Psoas muscle (tissue), 8 donors: ENCODE results near the gene CD4. TPM values are rescaled to one million over a fixed set of nuclear protein-coding genes. Genes with fewer than 3 reads are reported as not detected.

Experiments used
- ATAC-seq, 4 donors: fragments of 200-7000 bp; cut with Tn5 transposase; one replicate each; pipeline ENCODE4 v1.9.1; 2020; ENCODE audit warnings: moderate library complexity in 3 of 4, mild to moderate bottlenecking in 2 of 4
- DNase-seq, 2 donors: peaks; one replicate each; pipeline ENCODE4 v3.0.0-alpha.2; 2020
- H3K27ac ChIP-seq: fragments of 200-600 bp; one replicate; pipeline ENCODE4 v1.8.0; 2022
- H3K27me3 ChIP-seq, 3 donors: fragments of 200-600 bp in 1 of 3; one replicate each; pipeline versions ENCODE4 v1.6.1 to v1.8.0; 2013 to 2022; ENCODE audit warnings: low read length in 2 of 3, mild to moderate bottlenecking in 2 of 3, moderate library complexity in 1 of 3; ENCODE audit not compliant: insufficient read depth in 3 of 3
- H3K36me3 ChIP-seq, 2 donors: fragments of 200-600 bp in 1 of 2; one replicate each; pipeline versions ENCODE4 v1.6.1 to v1.8.0; 2013 to 2022; ENCODE audit warnings: low read depth in 1 of 2, mild to moderate bottlenecking in 1 of 2, moderate library complexity in 1 of 2; ENCODE audit not compliant: insufficient read depth in 1 of 2
- H3K4me1 ChIP-seq: fragments of 200-600 bp; one replicate; pipeline ENCODE4 v1.8.0; 2022
- H3K4me3 ChIP-seq: fragments of 200-600 bp; one replicate; pipeline ENCODE4 v1.8.0; 2022; ENCODE audit warnings: mild to moderate bottlenecking
- H3K9me3 ChIP-seq: fragments of 200-600 bp; one replicate; pipeline ENCODE4 v1.8.0; 2022
- WGBS, 3 donors: extraction: QIAGEN DNeasy Blood & Tissue Kit; methylation state at CpG; one replicate each; pipeline versions ENCODE4 v1.1.6 to v1.1.7; 2013; 5-methylcytosine and 5-hydroxymethylcytosine counted together
- intact Hi-C, 2 donors: fragments of 100-400 bp; cut with DNase I; formaldehyde crosslinking; loops; one replicate each; pipeline versions ENCODE4 v1.11.0 to v1.14.2; 2022
- polyA plus RNA-seq, 3 donors: library from polyadenylated mRNA; stranded (reverse); fragments of 200-250 nt; gene quantifications; one replicate each; pipeline ENCODE4 v1.2.3, GENCODE V29; 2013
- total RNA-seq, 4 donors: library from RNA; stranded (reverse); fragmentation: NEBNext Ultra II Directional in 2 of 4; extraction: Animal tissue kit (Norgen Biotek cat#: 25700) in 2 of 4; gene quantifications; one replicate each; pipeline versions ENCODE4 v1.2.1 to v1.2.4, GENCODE V29; 2021 to 2023
- TF ChIP-seq, protein P1 (sequence below): fragments of 200-600 bp; IDR thresholded peaks from one replicate; pipeline ENCODE4 v1.8.0; 2022; ENCODE audit warnings: antibody characterized with exemption
- donor health status: healthy with polysubstance abuse.
- donor health status: DM: no; HTN: no; CAD: no; lungs with moderate emphysema.
- donor health status: Bipolar disorder and iron deficiency.
- donor health status: healthy.
- donor health status: DM: yes; HTN: yes; CAD: no.
- donor health status: DM: no; HTN: no; CAD: no.
- donor health status: DM: no; HTN: no; CAD: no.
- donor health status: DM: yes; HTN: yes; CAD: no.

CD4 gene
- total and polyA plus RNA-seq, 7 donors, result 0.47 to 4.9 (median 2.3) TPM

DNA sequence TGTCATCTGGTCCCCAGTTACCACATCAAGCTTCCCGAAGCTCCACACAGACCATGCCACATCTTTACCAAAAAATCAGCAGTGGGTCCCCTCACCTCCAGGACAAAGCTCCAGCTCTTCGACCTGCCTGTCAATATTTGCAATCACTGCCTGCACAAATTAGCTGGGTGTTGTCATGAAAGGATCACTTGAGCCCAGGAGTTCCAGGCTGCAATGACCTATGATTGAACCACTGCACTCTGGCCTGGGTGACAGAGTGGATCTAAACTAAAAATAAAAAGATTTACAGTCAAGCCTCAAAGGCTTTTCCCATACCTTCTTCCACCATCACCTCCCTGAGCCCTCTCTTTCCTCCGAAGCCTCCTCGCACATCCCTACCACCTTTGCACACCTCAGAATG is 7.2 kb downstream of the CD4 start:
- Histone ChIP-seq H3K27me3 (peaks cover 0 to 10% (median 2%) of the 10 kb centered on the region in 3 donors), H3K27ac (no peak overlapping the region), H3K36me3 (no peaks in the 10 kb centered on the region), H3K4me3 (no peak overlapping the region), H3K4me1 (no peaks in the 10 kb centered on the region), H3K9me3 (no peaks in the 10 kb centered on the region)
- ATAC-seq, result no peak
- TF ChIP-seq, protein P1, sequence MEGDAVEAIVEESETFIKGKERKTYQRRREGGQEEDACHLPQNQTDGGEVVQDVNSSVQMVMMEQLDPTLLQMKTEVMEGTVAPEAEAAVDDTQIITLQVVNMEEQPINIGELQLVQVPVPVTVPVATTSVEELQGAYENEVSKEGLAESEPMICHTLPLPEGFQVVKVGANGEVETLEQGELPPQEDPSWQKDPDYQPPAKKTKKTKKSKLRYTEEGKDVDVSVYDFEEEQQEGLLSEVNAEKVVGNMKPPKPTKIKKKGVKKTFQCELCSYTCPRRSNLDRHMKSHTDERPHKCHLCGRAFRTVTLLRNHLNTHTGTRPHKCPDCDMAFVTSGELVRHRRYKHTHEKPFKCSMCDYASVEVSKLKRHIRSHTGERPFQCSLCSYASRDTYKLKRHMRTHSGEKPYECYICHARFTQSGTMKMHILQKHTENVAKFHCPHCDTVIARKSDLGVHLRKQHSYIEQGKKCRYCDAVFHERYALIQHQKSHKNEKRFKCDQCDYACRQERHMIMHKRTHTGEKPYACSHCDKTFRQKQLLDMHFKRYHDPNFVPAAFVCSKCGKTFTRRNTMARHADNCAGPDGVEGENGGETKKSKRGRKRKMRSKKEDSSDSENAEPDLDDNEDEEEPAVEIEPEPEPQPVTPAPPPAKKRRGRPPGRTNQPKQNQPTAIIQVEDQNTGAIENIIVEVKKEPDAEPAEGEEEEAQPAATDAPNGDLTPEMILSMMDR, result no peak
- intact Hi-C loops, result no loop called here
- DNase-seq, result no peak
- WGBS, 3 donors, result 92% methylated on average over 4 of the region's 4 CpGs

- Histone ChIP-seq H3K36me3 (no peaks in the 10 kb centered on the region), H3K4me1 (no peaks in the 10 kb centered on the region), H3K9me3 (no peaks in the 10 kb centered on the region), H3K27ac (no peak overlapping the region), H3K27me3 (peaks cover 0 to 6% (median 2%) of the 10 kb centered on the region in 3 donors), H3K4me3 (no peak overlapping the region)
- WGBS, 3 donors, result 86 to 87% (median 87%) methylated on average over 5 of the region's 5 CpGs
- intact Hi-C loops, result no loop called here
- ATAC-seq, result no peak
- TF ChIP-seq, protein P1, result no peak
- DNase-seq, result no peak
Measured at GRCh38 chr12:6799147-6799546, 9.8 kb downstream of the CD4 start.

DNA sequence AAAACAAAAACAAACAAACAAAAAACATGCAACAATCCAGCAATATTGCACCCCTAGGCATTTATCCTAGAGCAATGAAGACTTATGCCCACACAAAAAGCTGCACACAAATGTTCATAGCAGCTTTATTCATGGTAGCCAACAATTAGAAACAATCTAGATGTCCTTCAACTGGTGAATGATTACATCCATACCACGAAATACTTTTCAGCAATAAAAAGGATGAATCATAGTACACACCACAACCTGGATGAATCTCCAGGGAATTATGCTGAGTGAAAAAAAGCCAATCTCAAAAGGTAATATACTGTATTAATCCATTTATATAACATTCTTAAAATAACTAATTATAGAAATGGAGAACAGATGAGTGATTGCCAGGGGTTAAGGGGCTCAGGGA is 17.8 kb downstream of the CD4 start:
- H3K4me1 ChIP-seq, result no peaks in the 10 kb centered on the region
- DNase-seq (no peak), ATAC-seq (no peak)
- 61 to 86% (median 73%) methylated on average over 1 of the region's 1 CpG for WGBS, 3 donors
- H3K9me3 ChIP-seq, result no peaks in the 10 kb centered on the region
- no peaks in the 10 kb centered on the region for H3K27me3 ChIP-seq
- intact Hi-C loops, result no loop called here
- no peaks in the 10 kb centered on the region for H3K36me3 ChIP-seq
- TF ChIP-seq, protein P1, result no peak
- no peak overlapping the region for H3K4me3 ChIP-seq
- no peak overlapping the region for H3K27ac ChIP-seq

DNA sequence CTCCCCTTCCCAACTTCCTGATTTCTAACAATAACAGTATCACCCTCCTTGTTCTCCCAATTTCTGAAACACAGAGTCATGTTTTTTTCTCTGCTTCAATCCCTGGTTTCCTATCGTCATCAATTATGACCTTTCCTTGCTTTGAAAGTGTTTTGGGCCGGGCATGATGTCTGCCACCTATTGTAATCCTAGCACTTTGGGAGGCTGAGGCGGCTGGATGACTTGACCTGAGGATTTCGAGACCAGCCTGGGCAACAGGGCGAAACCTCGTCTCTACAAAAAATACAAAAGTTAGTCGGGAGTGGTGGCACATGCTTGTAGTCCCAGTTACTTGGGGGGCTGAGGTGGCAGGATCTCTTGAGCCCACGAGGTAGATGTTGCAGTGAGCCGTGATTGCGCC is 19.7 kb downstream of the CD4 start:
- ATAC-seq, result no peak
- Histone ChIP-seq H3K36me3 (no peaks in the 10 kb centered on the region), H3K9me3 (no peaks in the 10 kb centered on the region), H3K27me3 (no peaks in the 10 kb centered on the region), H3K27ac (no peak overlapping the region), H3K4me1 (no peaks in the 10 kb centered on the region), H3K4me3 (no peak overlapping the region)
- TF ChIP-seq, protein P1, result no peak
- DNase-seq, result no peak
- WGBS, 3 donors, result 71 to 75% (median 72%) methylated on average over 10 of the region's 10 CpGs
- intact Hi-C loops, result no loop called here

- TF ChIP-seq, protein P1, result no peak
- intact Hi-C loops, result no loop called here
- no peaks in the 10 kb centered on the region for H3K4me1 ChIP-seq
- WGBS, 3 donors, result 80 to 86% (median 85%) methylated on average over 1 of the region's 1 CpG
- no peaks in the 10 kb centered on the region for H3K27me3 ChIP-seq
- no peak for ATAC-seq
- H3K9me3 ChIP-seq, result no peaks in the 10 kb centered on the region
- no peak for DNase-seq
- no peak overlapping the region for H3K27ac ChIP-seq
- no peak overlapping the region for H3K4me3 ChIP-seq
- H3K36me3 ChIP-seq, result no peaks in the 10 kb centered on the region
Measured at GRCh38 chr12:6810758-6811157, 21.4 kb downstream of the CD4 start.
